AG04450 (cell line): ENCODE data around the gene LHFPL6. TPM values are rescaled to one million over a fixed set of nuclear protein-coding genes. Genes with fewer than 3 reads are reported as not detected.

Source experiments
- CTCF ChIA-PET: fragments of 300-600, 350-600 bp; formaldehyde crosslinking; extraction: SDS; loops from one replicate; lab custom pipeline; 2022; ENCODE audit warnings: antibody characterized with exemption, inconsistent platforms; lab: Charles Lee
- POLR2A ChIA-PET: fragments of 350-600 bp; formaldehyde crosslinking; extraction: SDS; loops from one replicate; lab custom pipeline; 2021; ENCODE audit warnings: antibody characterized with exemption, inconsistent platforms; lab: Yijun Ruan, JAX
- DNase-seq: peaks from one replicate; pipeline ENCODE4 v3.0.0-alpha.2; 2011; ENCODE audit warnings: low read depth, low spot score
- H3K27ac ChIP-seq: one replicate; pipeline ENCODE4 v1.5.1; 2012; ENCODE audit warnings: low read depth, low read length, control low read depth
- H3K27me3 ChIP-seq: one replicate; pipeline ENCODE4 v1.6.0; 2012; ENCODE audit warnings: low read length; ENCODE audit not compliant: control insufficient read depth, insufficient read depth
- H3K4me3 ChIP-seq: 2 replicates; pipeline ENCODE4 v1.5.1; 2011; ENCODE audit warnings: mild to moderate bottlenecking, low read depth, low read length, control low read depth
- H3K9me3 ChIP-seq: 2 replicates; pipeline ENCODE4 v1.5.1; 2012; ENCODE audit warnings: low read length; ENCODE audit not compliant: control insufficient read depth, insufficient read depth
- CTCF ChIP-seq: IDR thresholded peaks from 2 replicates; pipeline ENCODE4 v1.5.1; 2011; ENCODE audit warnings: low read depth, low read length, control low read depth, inconsistent platforms
- polyA plus RNA-seq: library from polyadenylated mRNA; depleted of rRNA; stranded (reverse); fragments of >200 nt; gene quantifications from 2 replicates; pipeline ENCODE4 v1.2.3, GENCODE V29; 2011

The LHFPL6 gene
- polyA plus RNA-seq, 1 experiment = 40.3 TPM

- ChIA-PET CTCF (interaction anchor here (1.1 kb wide), 1 partner anchor 113 kb away, joined by 3 read pairs; no protein-coding TSS in a partner anchor), POLR2A (no interaction called here)
- no peak overlapping the region for H3K27ac ChIP-seq
- H3K4me3 ChIP-seq = no peak overlapping the region
- DNase-seq = no peak
- H3K9me3 ChIP-seq = no peaks in the 10 kb centered on the region
- no peaks in the 10 kb centered on the region for H3K27me3 ChIP-seq
- no peak for TF ChIP-seq CTCF
Measured at GRCh38 chr13:39503048-39503447, 99.9 kb downstream of the LHFPL6 start.

GRCh38 chr13:39501702-39502324, 101.2 kb downstream of the LHFPL6 start:
- H3K27me3 ChIP-seq = no peaks in the 10 kb centered on the region
- no peak for TF ChIP-seq CTCF
- H3K27ac ChIP-seq = no peak overlapping the region
- H3K9me3 ChIP-seq = no peaks in the 10 kb centered on the region
- DNase-seq = no peak
- H3K4me3 ChIP-seq = no peak overlapping the region
- POLR2A ChIA-PET = no interaction called here
- CTCF ChIA-PET = interaction anchor here (1.1 kb wide), 1 partner anchor 114 kb away, joined by 3 read pairs; no protein-coding TSS in a partner anchor

GRCh38 chr13:39499604-39500003, 103.4 kb downstream of the LHFPL6 start:
- Histone ChIP-seq H3K27me3 (no peaks in the 10 kb centered on the region), H3K27ac (no peak overlapping the region), H3K4me3 (no peak overlapping the region), H3K9me3 (no peaks in the 10 kb centered on the region)
- no peak for TF ChIP-seq CTCF
- ChIA-PET CTCF (no interaction called here), POLR2A (no interaction called here)
- no peak for DNase-seq

GRCh38 chr13:39498471-39499114, 104.4 kb downstream of the LHFPL6 start:
- Histone ChIP-seq H3K27me3 (no peaks in the 10 kb centered on the region), H3K9me3 (no peaks in the 10 kb centered on the region), H3K4me3 (no peak overlapping the region), H3K27ac (no peak overlapping the region)
- ChIA-PET CTCF (interaction anchor here (0.6 to 1.2 kb wide), 2 partner anchors 29 to 117 kb away, joined by 3 to 4 read pairs; no protein-coding TSS in a partner anchor), POLR2A (no interaction called here)
- DNase-seq = no peak
- TF ChIP-seq CTCF = no peak

- H3K27me3 ChIP-seq = no peaks in the 10 kb centered on the region
- ChIA-PET CTCF (no interaction called here), POLR2A (no interaction called here)
- H3K9me3 ChIP-seq = no peaks in the 10 kb centered on the region
- DNase-seq = no peak
- no peak overlapping the region for H3K4me3 ChIP-seq
- no peak overlapping the region for H3K27ac ChIP-seq
- TF ChIP-seq CTCF = no peak
Measured at GRCh38 chr13:39496506-39496905, 106.5 kb downstream of the LHFPL6 start.
